PFSK-1 (cell line): ENCODE measurements around the gene WBP1L.

Source experiments
- FOXP2 ChIP-seq: optimal IDR thresholded peaks from 2 replicates; pipeline ENCODE3; 2011; ENCODE audit warnings: borderline replicate concordance, control low read depth, inconsistent platforms; ENCODE audit not compliant: insufficient read depth; ENCODE audit errors: extremely low read length, extremely low read depth
- POLR2AphosphoS5 ChIP-seq: IDR thresholded peaks from 2 replicates; pipeline ENCODE4 v1.6.1; 2012; ENCODE audit warnings: low read depth, mild to moderate bottlenecking, control low read depth, low read length, moderate library complexity
- SIN3A ChIP-seq: IDR thresholded peaks from 2 replicates; pipeline ENCODE4 v1.6.1; 2012; ENCODE audit warnings: mild to moderate bottlenecking, low read length, moderate library complexity, borderline replicate concordance; ENCODE audit not compliant: insufficient read depth
- TAF1 ChIP-seq: IDR thresholded peaks from 2 replicates; pipeline ENCODE4 v1.6.1; 2012; ENCODE audit warnings: low read length, control low read depth, borderline replicate concordance; ENCODE audit not compliant: insufficient read depth
- TF ChIP-seq, protein P1 (sequence below), 2 experiments: IDR thresholded peaks; 2 replicates each; pipeline versions ENCODE4 v1.6.1 to v1.8.0; 2011 to 2012; ENCODE audit warnings: low read depth in 2 of 2, low read length in 2 of 2, control low read depth in 1 of 2, inconsistent platforms in 1 of 2, mild to moderate bottlenecking in 1 of 2, moderate library complexity in 1 of 2; ENCODE audit not compliant: insufficient read depth in 1 of 2

DNA sequence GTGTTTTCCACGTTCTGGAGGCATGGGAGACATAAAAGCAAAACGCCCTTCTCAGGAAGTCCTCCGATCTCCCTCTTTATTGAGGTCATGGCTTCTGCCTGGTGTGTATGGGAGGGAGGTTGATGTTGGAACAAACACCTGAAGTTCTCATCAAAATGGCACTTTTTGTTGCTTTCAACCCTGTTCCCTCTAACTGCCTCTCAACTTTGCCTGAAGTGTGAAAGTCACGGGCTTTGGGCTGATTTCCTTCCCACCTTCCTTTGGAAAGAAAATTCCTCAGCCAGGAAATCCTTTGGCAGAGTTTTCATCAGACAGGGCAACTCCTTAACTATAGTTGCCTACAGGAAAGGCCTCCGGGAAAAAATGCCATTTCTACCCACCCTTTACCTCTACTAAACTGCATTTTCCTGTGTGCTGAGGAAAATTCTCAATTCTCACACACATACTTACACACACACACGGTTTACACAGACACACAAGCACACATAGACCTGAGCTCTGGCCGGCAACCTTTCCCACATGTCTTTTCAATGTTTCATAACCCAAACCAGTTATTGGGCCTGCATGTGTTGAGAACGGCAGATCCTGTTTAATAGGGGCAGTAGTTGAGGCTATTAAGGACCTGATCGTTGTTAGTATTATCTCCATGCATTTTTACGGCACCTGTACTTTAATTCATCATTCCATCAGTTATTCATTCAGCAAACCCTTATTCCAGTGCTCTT lies 57.0 kb downstream of the WBP1L start:
- no peak for TF ChIP-seq POLR2AphosphoS5
- TF ChIP-seq TAF1: no peak
- TF ChIP-seq, protein P1, sequence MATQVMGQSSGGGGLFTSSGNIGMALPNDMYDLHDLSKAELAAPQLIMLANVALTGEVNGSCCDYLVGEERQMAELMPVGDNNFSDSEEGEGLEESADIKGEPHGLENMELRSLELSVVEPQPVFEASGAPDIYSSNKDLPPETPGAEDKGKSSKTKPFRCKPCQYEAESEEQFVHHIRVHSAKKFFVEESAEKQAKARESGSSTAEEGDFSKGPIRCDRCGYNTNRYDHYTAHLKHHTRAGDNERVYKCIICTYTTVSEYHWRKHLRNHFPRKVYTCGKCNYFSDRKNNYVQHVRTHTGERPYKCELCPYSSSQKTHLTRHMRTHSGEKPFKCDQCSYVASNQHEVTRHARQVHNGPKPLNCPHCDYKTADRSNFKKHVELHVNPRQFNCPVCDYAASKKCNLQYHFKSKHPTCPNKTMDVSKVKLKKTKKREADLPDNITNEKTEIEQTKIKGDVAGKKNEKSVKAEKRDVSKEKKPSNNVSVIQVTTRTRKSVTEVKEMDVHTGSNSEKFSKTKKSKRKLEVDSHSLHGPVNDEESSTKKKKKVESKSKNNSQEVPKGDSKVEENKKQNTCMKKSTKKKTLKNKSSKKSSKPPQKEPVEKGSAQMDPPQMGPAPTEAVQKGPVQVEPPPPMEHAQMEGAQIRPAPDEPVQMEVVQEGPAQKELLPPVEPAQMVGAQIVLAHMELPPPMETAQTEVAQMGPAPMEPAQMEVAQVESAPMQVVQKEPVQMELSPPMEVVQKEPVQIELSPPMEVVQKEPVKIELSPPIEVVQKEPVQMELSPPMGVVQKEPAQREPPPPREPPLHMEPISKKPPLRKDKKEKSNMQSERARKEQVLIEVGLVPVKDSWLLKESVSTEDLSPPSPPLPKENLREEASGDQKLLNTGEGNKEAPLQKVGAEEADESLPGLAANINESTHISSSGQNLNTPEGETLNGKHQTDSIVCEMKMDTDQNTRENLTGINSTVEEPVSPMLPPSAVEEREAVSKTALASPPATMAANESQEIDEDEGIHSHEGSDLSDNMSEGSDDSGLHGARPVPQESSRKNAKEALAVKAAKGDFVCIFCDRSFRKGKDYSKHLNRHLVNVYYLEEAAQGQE (IDR thresholded peaks at IDR 0.05; ENCODE audit: insufficient read depth in 1 of 2, low read depth in 2 of 2, low read length in 2 of 2): no peak
- no peak for TF ChIP-seq SIN3A
- TF ChIP-seq FOXP2: no peak
